Endothelial cell of umbilical vein (primary cell): ENCODE results near the gene AFG1L. TPM values are rescaled to one million over a fixed set of nuclear protein-coding genes. Genes with fewer than 3 reads are reported as not detected.

Experiments
- BruUV-seq: library from RNA; stranded (reverse); fragments of 400-500 nt; replicated peaks from 2 replicates; lab custom pipeline; 2021; lab: Mats Ljungman, UMichigan
- CTCF ChIA-PET: fragments of 300-600, 350-600 bp; sonication (Branson Sonifier 250); formaldehyde crosslinking; loops from one replicate; lab custom pipeline; 2021; ENCODE audit warnings: antibody characterized with exemption, inconsistent platforms; lab: Charles Lee
- POLR2A ChIA-PET: fragments of 300-600, 350-600 bp; sonication (Branson Sonifier 250); formaldehyde crosslinking; loops from one replicate; lab custom pipeline; 2021; ENCODE audit warnings: antibody characterized with exemption, inconsistent platforms; lab: Charles Lee
- DNase-seq: peaks from one replicate; pipeline ENCODE4 v3.0.0-alpha.2; 2011; ENCODE audit warnings: low read depth, low spot score
- FAIRE-seq: peaks from 2 replicates; lab custom pipeline; 2011; peaks lifted over from hg19 to GRCh38; lab: Jason Lieb, UNC
- H2AFZ ChIP-seq: 2 replicates; pipeline ENCODE4 v1.6.0; 2012; ENCODE audit warnings: low read depth, low read length, control low read depth, inconsistent platforms
- H3K27ac ChIP-seq: 2 replicates; pipeline ENCODE4 v1.5.1; 2011; ENCODE audit warnings: low read depth, mild to moderate bottlenecking, control low read depth, low read length, moderate library complexity; ENCODE audit not compliant: insufficient read depth
- H3K27me3 ChIP-seq, 2 experiments: 2 replicates each; pipeline versions ENCODE4 v1.6.0 to v1.6.1; 2011; ENCODE audit warnings: low read length in 2 of 2, mixed read lengths in 1 of 2; ENCODE audit not compliant: control insufficient read depth in 2 of 2, insufficient read depth in 2 of 2
- H3K36me3 ChIP-seq, 2 experiments: 2 replicates in 1 of 2; 3 replicates in 1 of 2; pipeline ENCODE4 v1.5.1; 2011; ENCODE audit warnings: low read length in 2 of 2, mild to moderate bottlenecking in 1 of 2, moderate library complexity in 1 of 2; ENCODE audit not compliant: control insufficient read depth in 2 of 2, insufficient read depth in 2 of 2; ENCODE audit errors: extremely low read depth in 1 of 2
- H3K4me1 ChIP-seq: 3 replicates; pipeline ENCODE4 v1.5.1; 2011; ENCODE audit warnings: mild to moderate bottlenecking, low read length; ENCODE audit not compliant: control insufficient read depth, insufficient read depth; ENCODE audit errors: extremely low read depth
- H3K4me2 ChIP-seq: 2 replicates; pipeline ENCODE4 v1.6.1; 2011; ENCODE audit warnings: low read length, control low read depth, mixed read lengths; ENCODE audit not compliant: insufficient read depth
- H3K4me3 ChIP-seq, 3 experiments: fragments of 200-600 bp in 1 of 3; sonication (generic), shearing (Covaris generic) in 1 of 3; replicated peaks in 1 of 3; 2 replicates each; pipeline ENCODE4 v1.5.1; 2011 to 2016; ENCODE audit warnings: control low read depth in 3 of 3, low read length in 3 of 3, mild to moderate bottlenecking in 2 of 3, inconsistent platforms in 1 of 3, low read depth in 1 of 3, moderate library complexity in 1 of 3; ENCODE audit not compliant: insufficient read depth in 1 of 3
- H3K79me2 ChIP-seq: 2 replicates; pipeline ENCODE4 v1.6.0; 2012; ENCODE audit warnings: low read length, inconsistent platforms; ENCODE audit not compliant: control insufficient read depth, insufficient read depth
- H3K9ac ChIP-seq: replicated peaks from 2 replicates; pipeline ENCODE3; 2011; ENCODE audit warnings: low read length, control low read depth; ENCODE audit not compliant: insufficient read depth; ENCODE audit errors: extremely low read depth
- H3K9me1 ChIP-seq: replicated peaks from 3 replicates; pipeline ENCODE4 v1.6.0; 2011; ENCODE audit warnings: mild to moderate bottlenecking, low read length; ENCODE audit not compliant: control insufficient read depth, insufficient read depth; ENCODE audit errors: extremely low read depth
- H3K9me3 ChIP-seq: replicated peaks from 2 replicates; pipeline ENCODE4 v1.5.1; 2012; ENCODE audit warnings: low read length, inconsistent platforms; ENCODE audit not compliant: control insufficient read depth, insufficient read depth
- H4K20me1 ChIP-seq: replicated peaks from 2 replicates; pipeline ENCODE3; 2011; ENCODE audit warnings: mild to moderate bottlenecking, low read length; ENCODE audit not compliant: control insufficient read depth, insufficient read depth; ENCODE audit errors: extremely low read depth
- CTCF ChIP-seq, 2 donors: IDR thresholded peaks; 1 replicate in 1 of 2; 2 replicates in 1 of 2; pipeline ENCODE4 v1.5.1; 2011; ENCODE audit warnings: low read length in 2 of 2, mild to moderate bottlenecking in 2 of 2, moderate library complexity in 2 of 2, control low read depth in 1 of 2, inconsistent platforms in 1 of 2, low read depth in 1 of 2; ENCODE audit not compliant: insufficient read depth in 1 of 2; ENCODE audit errors: extremely low read depth in 1 of 2
- EZH2 ChIP-seq: IDR thresholded peaks from 2 replicates; pipeline ENCODE4 v1.6.1; 2012; ENCODE audit warnings: borderline replicate concordance, low read depth, mild to moderate bottlenecking, moderate library complexity, low read length, inconsistent platforms; ENCODE audit not compliant: severe bottlenecking
- GATA2 ChIP-seq: IDR thresholded peaks from 2 replicates; pipeline ENCODE4 v1.7.0; 2011; ENCODE audit warnings: low read depth, mild to moderate bottlenecking, moderate library complexity, mixed read lengths, low read length; ENCODE audit not compliant: insufficient read length, insufficient read depth
- JUN ChIP-seq: IDR thresholded peaks from 2 replicates; pipeline ENCODE4 v1.6.1; 2011; ENCODE audit warnings: borderline replicate concordance, low read depth; ENCODE audit not compliant: insufficient read length, insufficient read depth
- MYC ChIP-seq: IDR thresholded peaks from one replicate; pipeline ENCODE4 v1.6.1; 2011; ENCODE audit warnings: mild to moderate bottlenecking, low read depth, low read length
- POLR2A ChIP-seq: IDR thresholded peaks from 2 replicates; pipeline ENCODE4 v1.6.1; 2012; ENCODE audit warnings: low read depth, mild to moderate bottlenecking, control low read depth, low read length
- POLR2AphosphoS5 ChIP-seq: IDR thresholded peaks from 2 replicates; pipeline ENCODE4 v1.6.1; 2012; ENCODE audit warnings: low read depth, mild to moderate bottlenecking, control low read depth, low read length, moderate library complexity; ENCODE audit not compliant: insufficient read depth
- dilution Hi-C: fragments of 300-500 bp; cut with MboI; formaldehyde crosslinking; loops from one replicate; pipeline ENCODE4 v1.15.0; 2019; ENCODE audit warnings: low sequenced_read_pairs; ENCODE audit not compliant: extremely low pct_ligation_motif_present
- intact Hi-C: fragments of 100-400 bp; cut with micrococcal nuclease; formaldehyde crosslinking; loops from one replicate; pipeline ENCODE4 v1.10.0; 2022
- polyA plus RNA-seq, 4 experiments: library from polyadenylated mRNA; depleted of rRNA in 3 of 4; stranded (reverse) in 3 of 4; unstranded in 1 of 4; fragments of >200 nt; gene quantifications; 2 replicates each; pipeline versions ENCODE4 v1.2.1 to v1.2.3, GENCODE V29; 2011 to 2012; ENCODE audit warnings: missing spikeins in 1 of 4
- total RNA-seq: library from RNA; stranded (reverse); gene quantifications from 2 replicates; pipeline ENCODE4 v1.2.3, GENCODE V29; 2021
- TF ChIP-seq, protein P1 (sequence below): IDR thresholded peaks from 2 replicates; pipeline ENCODE4 v1.6.1; 2011; ENCODE audit not compliant: insufficient read depth, insufficient read length

Gene AFG1L
- total and polyA plus RNA-seq, 2 donors (not counting 3 experiments of a cell fraction or from before 2014, with no cell fraction given): 1.0 to 6.2 TPM

- no peak overlapping the region for H2AFZ ChIP-seq
- H3K27me3 ChIP-seq: no peaks in the 10 kb centered on the region
- no peak for TF ChIP-seq MYC
- TF ChIP-seq EZH2: no peak
- no peak for TF ChIP-seq JUN
- no peak for TF ChIP-seq POLR2A
- TF ChIP-seq, protein P1, sequence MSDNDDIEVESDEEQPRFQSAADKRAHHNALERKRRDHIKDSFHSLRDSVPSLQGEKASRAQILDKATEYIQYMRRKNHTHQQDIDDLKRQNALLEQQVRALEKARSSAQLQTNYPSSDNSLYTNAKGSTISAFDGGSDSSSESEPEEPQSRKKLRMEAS: no peak
- no peak for TF ChIP-seq POLR2AphosphoS5
- CTCF ChIA-PET: interaction anchor here (0.8 to 3.6 kb wide), 15 partner anchors 23 to 549 kb away, joined by 3 to 24 read pairs (median 6); partner anchors contain the start of gene SNX3
- no TSS peak for BruUV-seq
- H3K27ac ChIP-seq: no peak overlapping the region
- dilution Hi-C loops: no loop called here
- H3K79me2 ChIP-seq: no peaks in the 10 kb centered on the region
- H3K4me2 ChIP-seq: no peak overlapping the region
- peak; percentile 48 for FAIRE-seq
- no peak overlapping the region for H3K4me3 ChIP-seq
- no peaks in the 10 kb centered on the region for H3K4me1 ChIP-seq
- H3K9me3 ChIP-seq: no peaks in the 10 kb centered on the region
- POLR2A ChIA-PET: no interaction called here
- no peak overlapping the region for H3K9ac ChIP-seq
- H3K9me1 ChIP-seq: no peaks in the 10 kb centered on the region
- DNase-seq: no peak
- no peaks in the 10 kb centered on the region for H4K20me1 ChIP-seq
- intact Hi-C loops: loop anchor here (10.0 kb wide), 1 partner anchor 350 kb away; no protein-coding TSS in a partner anchor
- no peaks in the 10 kb centered on the region for H3K36me3 ChIP-seq
These were observed 229.8 kb downstream of the AFG1L start for GRCh38 chr6:108524528-108525248.

DNA sequence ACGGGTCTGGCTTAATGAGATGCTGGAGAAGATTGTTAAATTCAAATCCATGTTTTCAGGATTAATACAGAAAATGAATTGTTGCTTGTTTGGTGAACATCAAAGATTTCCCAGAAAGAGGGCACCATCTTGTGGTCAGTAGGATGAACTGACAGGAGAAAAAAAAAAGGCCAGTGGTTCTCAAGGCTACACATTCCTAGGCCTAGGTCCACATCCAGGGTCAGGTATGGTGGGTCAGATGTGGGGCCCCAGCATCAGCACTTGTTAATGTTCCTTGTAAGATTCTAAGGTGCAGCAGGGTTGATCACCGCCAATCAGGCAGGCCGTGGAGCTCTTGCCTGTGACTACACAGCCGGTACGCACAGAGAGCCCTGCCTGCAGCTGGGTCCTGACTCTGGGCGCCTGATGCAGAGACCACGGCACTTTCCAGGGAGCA, 231.9 kb downstream of the AFG1L start:
- H3K27me3 ChIP-seq: peaks cover 0 to 2% of the 10 kb centered on the region in 2 experiments
- H3K4me2 ChIP-seq: no peak overlapping the region
- H3K27ac ChIP-seq: no peak overlapping the region
- no peak overlapping the region for H3K4me3 ChIP-seq
- H3K79me2 ChIP-seq: no peaks in the 10 kb centered on the region
- intact Hi-C loops (loop anchor here (1.0 to 10.0 kb wide), 3 partner anchors 352 to 546 kb away; no protein-coding TSS in a partner anchor), dilution Hi-C loops (no loop called here)
- no peaks in the 10 kb centered on the region for H3K4me1 ChIP-seq
- peak; percentile 52 for DNase-seq
- peak; percentile 66 for FAIRE-seq
- no peak overlapping the region for H2AFZ ChIP-seq
- no peaks in the 10 kb centered on the region for H4K20me1 ChIP-seq
- BruUV-seq: no TSS peak
- H3K9ac ChIP-seq: no peak overlapping the region
- H3K9me3 ChIP-seq: no peaks in the 10 kb centered on the region
- ChIA-PET CTCF (interaction anchor here (0.6 to 1.5 kb wide), 5 partner anchors 178 to 551 kb away, joined by 3 to 22 read pairs (median 4); no protein-coding TSS in a partner anchor), POLR2A (no interaction called here)
- TF ChIP-seq CTCF (IDR thresholded peaks at IDR 0.05; ENCODE audit: extremely low read depth in 1 of 2, insufficient read depth in 1 of 2, low read depth in 1 of 2, low read length in 2 of 2) (peak; percentile 59 to 65), GATA2 (no peak)
- no peaks in the 10 kb centered on the region for H3K9me1 ChIP-seq
- H3K36me3 ChIP-seq: no peaks in the 10 kb centered on the region
